Hepatic stellate cell (primary cell): ENCODE measurements around the gene HMX1.

Source experiments
- DNase-seq: peaks from one replicate; pipeline ENCODE4 v3.0.0; 2011; ENCODE audit warnings: low spot score

The HMX1 gene

GRCh38 chr4:8868321-8869001 lies 3.2 kb downstream of the HMX1 start:
- no peak for DNase-seq

DNA sequence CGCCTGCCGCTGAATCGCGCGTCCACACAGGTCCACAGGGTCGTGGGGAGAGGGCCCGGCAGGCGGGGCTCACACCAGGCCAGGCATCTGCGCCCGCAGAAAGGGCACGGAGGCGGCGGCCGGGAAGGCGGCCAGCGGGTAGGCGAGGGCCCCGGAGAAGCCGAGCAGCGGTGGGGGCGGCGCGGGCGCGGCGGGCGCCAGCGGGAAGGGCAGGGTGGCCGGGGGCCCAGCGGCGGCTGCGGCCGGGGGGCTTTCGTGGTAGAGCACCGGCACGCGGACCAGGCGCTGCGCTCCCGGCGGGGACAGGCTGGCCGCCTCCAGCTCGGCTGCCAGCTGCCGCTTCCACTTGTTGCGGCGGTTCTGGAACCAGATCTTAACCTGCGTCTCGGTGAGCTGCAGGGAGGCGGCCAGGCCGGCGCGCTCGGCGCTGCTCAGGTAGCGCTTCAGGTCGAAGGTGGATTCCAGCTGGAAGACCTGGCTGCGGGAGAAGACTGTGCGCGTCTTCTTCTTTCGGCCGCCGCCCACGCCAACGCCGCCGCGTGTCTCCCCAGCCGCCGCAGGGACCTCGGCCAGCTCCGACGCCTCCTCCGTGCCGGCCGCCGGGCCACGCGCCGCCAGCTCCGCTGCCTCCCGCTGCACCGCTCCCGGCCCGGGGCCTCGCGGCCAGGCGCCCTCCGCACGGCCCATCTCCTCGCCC lies 3.9 kb downstream of the HMX1 start:
- DNase-seq = no peak

DNA sequence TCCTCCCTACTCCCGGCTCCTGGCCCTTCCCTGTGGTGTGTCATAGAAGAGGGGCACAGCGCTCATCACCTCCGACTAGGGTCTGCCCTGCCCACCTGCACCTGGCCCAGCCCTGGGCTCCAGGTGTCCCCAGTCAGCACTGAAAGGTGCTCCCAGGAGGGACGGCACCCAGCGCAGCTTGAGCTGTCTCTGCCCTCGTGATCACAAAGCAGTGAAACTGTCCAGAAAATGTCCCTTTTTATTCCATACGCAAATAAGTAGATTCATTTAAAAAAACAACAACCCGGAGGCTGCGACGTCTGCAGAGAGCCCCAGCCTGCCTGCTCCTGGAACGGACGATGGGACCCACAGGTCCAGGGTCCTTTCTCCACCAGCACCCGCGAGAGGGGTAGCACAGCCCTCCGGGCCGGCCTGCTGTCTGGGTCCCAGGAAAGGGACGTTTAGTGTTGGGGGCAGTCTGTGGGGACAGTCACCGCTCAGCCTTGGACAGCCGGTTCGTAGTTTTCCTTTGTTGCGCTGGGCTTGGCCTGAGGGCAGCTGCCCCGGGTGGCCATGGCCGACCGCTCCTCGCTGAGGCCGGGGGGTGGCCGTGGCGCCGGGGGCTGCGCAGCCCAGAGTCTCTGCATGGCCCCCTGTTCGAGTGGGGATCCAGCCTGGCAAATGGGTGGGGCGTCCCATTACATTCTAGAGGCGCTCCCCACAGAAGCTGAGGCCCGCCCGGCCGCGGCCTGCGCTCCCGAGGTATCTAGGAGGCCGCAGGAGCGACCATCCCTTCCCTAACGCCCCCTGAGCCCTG lies 4.6 kb downstream of the HMX1 start:
- no peak for DNase-seq

DNA sequence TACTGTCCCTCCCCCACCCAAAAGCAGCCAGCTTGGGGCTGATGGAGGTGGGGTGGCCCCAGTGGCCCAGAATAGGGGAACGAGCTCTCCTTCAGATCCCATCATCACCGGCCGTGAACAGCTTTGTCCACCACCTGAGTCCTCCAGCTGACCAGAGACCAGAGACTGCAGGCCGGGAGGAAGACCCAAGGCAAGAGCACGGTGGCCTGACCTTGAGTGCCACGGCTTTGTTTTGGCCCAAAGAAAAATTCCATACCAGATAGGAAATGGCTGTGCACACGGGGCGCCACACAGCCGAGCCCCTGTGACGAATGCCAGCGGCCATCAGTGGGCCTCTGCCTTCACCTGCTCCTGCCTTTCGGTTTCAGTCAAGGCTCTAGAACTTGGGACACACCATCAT lies 5.2 kb downstream of the HMX1 start:
- DNase-seq = no peak

- DNase-seq = no peak
Measured at GRCh38 chr4:8865681-8866310, 5.8 kb downstream of the HMX1 start.

DNA sequence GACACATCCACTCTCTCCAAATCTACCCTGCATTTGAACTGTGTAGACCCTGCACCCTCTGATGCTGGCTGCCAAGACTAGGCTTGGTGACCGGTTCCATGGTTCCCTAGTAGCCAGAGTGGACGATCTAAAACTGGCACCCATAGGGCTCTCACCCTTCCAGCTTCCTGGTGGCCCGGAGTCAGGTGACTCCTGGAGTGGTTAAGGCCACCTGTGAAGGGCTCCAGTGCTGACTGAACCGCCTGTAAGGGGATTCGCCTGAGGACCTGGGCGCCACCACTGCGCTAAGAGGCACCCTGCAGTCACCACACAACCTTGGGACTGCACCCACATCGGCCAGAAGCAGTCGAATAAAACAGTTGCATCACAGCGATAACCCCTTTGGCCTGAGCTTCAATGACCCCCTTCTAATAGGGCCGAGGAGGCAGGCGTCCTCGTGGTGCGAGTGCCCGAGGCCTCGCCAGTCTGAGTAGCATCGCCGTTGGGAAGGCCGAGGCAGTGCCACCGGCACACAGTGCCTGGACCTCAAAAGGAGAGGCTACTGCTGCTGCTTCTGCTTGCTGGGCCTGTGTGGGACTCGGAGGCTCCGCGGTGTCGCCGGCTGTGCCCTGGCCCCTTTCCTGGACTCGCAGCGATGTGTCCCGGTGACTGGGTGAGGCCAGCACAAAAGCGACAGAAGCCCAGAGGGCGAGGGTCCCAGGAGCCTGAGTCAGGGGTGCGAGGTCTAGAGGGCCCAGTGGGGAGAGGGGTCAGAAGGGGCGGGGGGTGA lies 6.5 kb downstream of the HMX1 start:
- DNase-seq = no peak

DNA sequence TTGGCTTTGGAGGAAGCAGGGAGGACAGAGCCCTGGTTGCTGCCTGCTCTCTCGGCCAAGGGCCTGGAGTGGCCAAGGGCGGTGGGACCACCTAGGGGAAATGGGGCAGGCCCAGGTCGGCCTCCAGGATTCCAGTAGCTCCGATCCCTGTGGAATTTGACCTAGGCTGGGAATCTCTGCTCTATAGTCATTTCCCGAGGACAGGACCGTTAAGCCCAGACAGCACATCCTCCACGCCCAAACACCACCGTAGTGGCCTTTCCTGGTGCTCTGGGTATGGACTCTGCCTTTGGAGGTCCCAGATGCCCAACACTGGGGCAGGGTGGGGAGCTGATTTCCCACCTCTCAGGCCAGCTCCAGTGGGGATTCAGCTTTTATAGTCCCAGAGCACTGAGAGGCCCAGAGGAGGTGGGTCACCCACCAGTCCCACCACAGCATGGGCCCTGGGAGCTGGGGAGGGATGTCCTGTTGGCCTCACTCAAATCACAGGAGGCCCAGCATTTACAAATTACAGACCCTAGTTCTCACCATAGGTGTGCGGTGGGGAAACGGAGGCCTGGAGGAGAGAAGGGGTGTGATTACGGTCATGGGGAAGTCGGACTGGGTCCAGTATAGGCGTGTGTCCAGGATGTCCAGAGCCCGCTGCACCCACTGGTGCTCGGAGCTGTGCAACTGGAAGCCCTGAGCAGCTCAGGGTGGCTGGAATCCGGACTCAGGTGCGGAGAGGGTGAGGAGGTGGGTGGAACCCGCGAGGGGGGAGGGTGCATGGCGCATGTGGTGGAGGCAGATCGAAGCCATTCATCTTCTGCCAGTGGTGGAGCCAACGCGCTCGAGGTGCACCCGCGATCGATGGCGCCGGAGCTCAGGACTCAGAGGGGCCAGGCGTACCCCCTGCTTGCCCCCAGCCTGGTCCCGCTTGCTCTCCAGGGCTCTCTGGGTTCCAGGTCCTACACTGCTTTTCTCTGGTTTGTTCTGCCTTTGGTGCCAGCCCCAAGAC lies 7.7 kb downstream of the HMX1 start:
- no peak for DNase-seq

DNA sequence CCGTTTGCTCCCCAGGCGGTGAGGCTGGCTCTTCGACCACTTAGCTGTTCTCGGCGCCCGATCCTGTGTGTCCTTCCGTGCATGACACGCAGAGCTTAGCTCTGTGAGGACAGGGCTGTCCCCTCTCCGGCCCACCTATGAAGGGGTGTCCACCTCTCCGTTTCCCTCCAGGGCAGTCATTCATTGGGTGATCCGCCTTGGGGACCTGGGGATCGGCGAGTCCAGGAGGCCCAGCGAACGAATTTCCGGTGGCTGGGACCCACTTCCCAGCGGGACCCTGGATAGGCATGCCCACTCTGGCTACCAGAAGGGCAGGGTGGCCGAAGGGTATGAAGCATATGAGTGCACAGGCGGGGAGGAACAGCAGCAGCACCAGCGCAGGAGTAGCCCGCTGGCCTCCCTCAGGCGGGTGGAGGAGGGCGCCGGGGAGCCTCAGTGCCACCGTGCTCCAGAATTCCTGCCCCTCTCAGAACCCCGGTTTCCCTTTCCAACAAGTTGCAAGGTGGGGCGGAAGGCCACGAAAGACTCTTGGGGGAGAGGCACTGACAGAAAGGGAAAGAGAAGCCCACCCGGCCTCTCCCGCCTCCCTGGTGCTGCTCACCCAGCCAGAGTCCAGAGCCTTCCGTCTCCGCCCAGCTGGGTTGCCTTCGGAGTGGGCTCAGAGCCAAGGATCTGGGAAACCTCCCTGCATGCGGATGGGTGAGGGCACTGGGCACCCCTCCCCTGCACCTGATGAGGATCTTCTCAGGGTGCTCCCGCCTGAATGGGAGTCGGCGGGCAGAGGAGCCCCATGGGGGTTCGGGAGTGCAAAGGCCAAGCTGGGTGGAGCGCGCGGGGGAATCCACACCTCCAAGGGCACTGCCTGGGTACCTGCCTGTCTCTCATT lies 8.6 kb downstream of the HMX1 start:
- DNase-seq = no peak

DNA sequence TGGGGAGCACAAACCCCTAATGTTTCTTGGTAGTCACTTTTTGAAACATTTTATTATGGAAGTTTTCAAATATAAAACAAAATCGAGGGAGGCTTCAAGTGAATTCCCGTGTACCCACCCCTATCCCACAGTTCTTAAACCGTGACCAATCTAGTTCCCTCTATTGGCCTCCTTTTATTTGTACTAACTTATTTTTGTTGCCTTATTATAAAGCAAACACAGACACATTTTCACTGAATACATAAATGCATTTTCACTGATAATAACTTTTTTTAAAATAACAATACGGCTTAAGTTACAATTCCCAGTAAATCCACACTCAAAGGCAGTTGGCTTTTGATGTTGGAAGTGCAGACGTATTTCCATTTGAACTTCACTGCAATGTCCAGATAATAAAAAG lies 9.3 kb downstream of the HMX1 start:
- no peak for DNase-seq

DNA sequence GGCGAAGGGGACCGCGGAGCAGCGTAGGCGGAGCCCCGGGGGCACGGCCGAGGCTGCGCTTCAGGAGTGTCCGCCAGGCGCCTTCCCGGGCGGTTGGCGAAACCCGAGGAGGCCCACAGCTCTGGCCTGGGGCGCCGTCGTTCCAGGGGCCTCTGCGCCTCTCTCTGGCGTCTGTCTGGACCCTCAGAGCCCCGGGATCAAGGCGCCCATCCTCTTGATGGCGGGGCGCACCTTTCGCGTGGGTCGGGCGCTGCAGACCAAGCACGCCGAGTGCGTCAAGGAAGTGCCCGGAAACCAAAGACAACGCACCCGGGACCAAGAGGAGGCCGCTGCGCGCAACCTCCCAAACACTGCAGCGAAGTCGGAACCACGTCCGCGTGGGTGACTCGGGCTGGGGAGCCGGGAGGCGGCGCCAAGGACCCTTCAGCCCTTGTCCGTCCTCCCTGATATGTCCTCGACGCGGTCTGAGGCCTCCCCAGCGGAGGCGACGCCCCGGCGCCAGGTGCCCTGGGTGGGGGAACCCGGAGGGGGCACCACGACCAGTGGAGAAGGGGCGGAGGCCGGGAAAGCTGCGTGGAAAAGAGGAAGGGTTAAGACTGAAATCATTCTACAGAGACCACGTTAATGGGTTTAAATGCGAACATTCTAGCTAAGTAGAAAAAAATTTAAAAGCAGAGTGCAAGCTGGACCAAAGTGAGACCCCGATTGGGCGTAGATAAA lies 9.9 kb downstream of the HMX1 start:
- no peak for DNase-seq

- no peak for DNase-seq
Measured at GRCh38 chr4:8860892-8861575, 10.6 kb downstream of the HMX1 start.

DNA sequence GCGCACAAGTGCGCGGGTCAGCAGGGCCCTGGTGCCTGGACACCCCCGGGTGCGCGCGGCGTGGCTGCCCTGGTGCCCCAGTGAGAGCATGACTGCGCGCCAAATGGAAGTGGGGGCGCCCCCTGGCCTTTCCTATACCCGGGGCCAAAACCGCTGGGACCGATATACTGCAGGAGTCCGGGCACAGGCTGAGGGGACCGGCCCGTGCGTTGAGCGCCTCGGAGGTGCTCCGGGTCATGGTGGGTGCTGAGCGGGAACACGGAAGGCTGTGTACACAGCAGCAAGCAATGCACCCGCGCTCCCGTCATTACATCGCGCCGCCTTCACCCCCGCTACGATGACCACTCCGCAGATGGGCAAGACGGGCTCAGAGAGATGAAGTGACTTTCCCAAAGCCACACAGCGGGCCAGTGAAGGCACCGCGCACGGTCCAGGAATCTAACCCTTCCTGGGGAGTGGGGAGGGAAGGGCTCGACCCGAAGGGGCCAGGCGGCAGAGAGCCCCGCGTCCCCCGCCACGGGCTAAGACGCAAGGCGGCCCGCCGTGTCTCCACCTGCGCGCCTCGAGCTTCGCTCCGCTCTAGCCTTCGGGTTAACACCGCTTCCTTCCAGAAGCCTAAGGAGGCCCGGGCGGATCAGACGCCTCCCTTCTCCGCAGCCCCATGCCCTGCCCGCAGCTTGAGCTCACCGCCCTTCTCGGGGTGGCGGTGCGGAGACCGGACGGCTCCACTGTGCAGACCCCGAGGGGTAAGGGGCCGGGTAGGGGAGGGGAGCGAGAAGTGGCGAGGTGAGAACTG lies 11.3 kb downstream of the HMX1 start:
- no peak for DNase-seq

DNA sequence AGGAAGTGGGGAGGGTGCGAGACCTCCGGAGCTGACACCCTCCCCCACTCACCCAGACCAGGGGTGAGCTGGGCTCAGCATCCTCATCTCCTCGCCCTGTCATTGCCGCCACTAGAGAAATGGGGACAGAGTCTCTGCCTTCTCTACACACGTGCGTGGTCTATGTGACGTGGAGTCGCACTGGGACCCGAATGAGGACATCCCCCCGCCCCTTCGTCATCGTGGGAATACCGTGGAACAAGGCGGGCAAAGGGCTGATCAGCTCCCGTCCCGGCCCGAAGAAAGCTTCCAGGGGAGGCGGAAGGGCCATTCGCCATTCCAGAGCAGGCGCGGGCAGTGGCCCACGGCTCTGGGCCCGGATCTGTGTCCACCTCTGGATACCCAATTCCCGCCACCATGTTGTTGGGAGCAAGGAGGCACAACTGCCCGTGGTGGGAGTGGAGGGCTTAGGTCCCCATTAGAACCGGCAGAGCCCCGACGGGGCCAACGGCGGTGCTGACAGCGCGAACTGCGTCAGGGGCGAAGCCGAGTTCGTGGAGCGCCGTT lies 12.0 kb downstream of the HMX1 start:
- no peak for DNase-seq

GRCh38 chr4:8858701-8859210 lies 12.9 kb downstream of the HMX1 start:
- no peak for DNase-seq

DNA sequence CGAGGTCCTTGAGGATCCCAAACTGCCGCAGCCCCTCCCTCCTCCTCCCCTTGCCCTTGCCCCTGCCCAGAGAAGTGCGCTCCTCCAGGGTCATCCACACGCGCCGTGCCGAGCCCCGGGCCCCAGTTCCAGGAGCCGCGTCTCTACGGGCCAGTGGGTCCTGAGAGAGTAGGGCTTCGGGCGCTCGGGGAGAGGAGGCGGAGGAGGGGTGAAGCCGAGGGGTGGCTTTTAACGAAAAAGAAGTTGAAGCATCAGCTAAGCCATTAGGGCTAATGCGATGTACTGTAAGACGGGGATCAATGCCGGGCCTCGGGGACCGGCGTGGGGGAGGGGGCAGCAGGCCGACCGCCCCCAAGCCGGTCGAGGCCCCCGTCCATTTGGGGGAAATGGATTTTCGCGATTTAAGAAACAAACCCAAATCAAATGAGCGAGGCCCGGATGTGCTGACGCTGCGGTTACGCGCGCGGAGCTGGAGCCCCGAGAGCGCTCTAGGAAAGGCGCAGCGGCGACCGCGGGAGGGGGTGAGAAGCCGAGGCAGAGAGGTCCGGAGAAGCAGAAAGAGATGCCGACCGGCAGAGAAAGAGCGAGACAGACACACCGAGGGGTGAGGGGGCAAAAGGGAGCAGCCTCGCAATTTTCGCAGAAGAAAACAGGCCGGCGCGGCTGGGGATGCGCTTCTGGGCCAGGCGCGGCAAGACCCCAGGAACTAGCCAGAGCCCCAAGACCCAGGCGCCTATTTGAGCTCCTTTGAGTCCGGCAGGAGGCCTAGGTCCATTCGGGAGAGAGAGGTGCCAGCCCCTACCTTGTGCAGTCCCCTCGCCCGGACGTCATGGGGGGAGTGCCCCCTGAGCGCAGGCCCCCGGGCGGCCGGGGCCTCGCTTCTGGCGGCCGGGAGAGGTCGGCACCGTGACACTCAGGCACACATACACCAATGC lies 13.6 kb downstream of the HMX1 start:
- DNase-seq = no peak
